M059J (cell line): ENCODE results near the gene NEK1. TPM values are rescaled to one million over a fixed set of nuclear protein-coding genes. Genes with fewer than 3 reads are reported as not detected.
A peak's percentile ranks its signal among the peaks of the same experiment; 100 is the strongest.
"Not testable (repeated sequence)": the region's sequence is repeated elsewhere in the genome, so short reads cannot be mapped to it uniquely, and the experiment has no call there.

Experiments used
- DNase-seq: peaks from one replicate; pipeline ENCODE4 v3.0.0-alpha.2; 2012; ENCODE audit warnings: low read depth
- total RNA-seq: library from RNA; depleted of rRNA; stranded (reverse); fragments of >200 nt; shearing (Covaris generic); gene quantifications from 2 replicates; pipeline ENCODE4 v1.2.3, GENCODE V29; 2014

The NEK1 gene
- total RNA-seq, 1 experiment from 2014 or later = 4.0 TPM

- DNase-seq = no peak
Observed at GRCh38 chr4:169626331-169627282, 14.2 kb upstream of the NEK1 start.

GRCh38 chr4:169625886-169626285, 13.5 kb upstream of the NEK1 start:
- no peak for DNase-seq

- DNase-seq = not testable (repeated sequence)
Observed at GRCh38 chr4:169624012-169624411, 11.6 kb upstream of the NEK1 start.

- no peak for DNase-seq
Observed at GRCh38 chr4:169622566-169622965, 10.2 kb upstream of the NEK1 start.

- peak; percentile 78 for DNase-seq
Observed at GRCh38 chr4:169621731-169622492, 9.5 kb upstream of the NEK1 start.

DNA sequence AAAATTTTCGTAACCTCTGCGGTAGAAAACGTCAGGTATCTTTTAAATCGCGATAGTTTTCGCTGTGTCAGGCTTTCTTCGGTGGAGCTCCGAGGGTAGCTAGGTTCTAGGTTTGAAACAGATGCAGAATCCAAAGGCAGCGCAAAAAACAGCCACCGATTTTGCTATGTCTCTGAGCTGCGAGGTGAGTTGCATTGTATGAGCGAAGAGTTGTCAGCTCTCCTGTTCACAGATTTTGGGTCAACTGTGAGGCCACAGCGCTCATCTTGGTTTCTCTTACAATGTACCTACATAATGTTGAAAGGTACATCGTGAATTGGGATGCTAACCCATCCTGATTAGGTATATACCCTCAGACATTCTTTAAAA, 8.5 kb upstream of the NEK1 start:
- DNase-seq = peak; percentile 33

- peak; percentile 95 for DNase-seq
Observed at GRCh38 chr4:169619958-169620879, 7.8 kb upstream of the NEK1 start, which contains the start of gene CLCN3. Gene CLCN3, plus strand, starts transcription at chr4:169620578. Its CDS starts 15,351 bp downstream, at chr4:169635929.

DNA sequence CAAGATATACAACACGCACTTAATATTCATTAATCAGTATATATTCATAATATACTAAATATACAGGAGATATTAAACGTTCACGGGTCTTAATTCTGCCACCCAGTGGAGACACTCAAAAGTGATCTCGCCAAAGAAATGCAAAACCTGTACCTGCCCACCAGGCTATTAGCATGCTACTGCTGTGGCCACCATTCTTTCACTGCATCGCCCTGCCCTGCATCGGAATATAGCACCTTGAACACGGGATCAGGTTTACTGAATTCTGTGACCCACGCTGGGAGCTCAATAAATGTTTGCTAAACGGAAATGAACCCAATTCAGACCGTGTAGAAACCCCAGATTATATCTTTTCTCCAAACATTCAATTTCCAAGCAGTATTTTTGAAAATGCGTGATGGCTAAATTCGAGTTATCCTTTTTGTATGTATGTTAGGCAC, 7.2 kb upstream of the NEK1 start:
- peak; percentile 55 for DNase-seq

DNA sequence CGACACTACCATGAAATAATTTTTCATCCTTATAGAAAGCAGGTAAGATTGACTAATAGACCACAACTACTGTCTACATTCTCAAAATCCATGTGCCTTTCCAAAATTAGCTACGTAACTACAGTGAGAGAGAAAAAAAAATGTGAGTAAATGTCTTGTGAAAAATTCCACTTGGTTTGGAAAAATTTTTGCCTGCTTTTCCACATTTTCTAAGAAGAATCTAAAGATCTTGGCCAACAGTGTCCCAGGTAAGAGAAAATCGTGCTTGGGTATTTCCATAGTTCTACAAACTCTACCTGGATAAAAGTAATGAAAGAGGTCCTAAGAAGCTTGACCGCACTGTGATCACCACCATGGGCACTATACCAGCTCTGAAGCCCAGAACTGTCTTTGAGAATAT, 6.6 kb upstream of the NEK1 start:
- DNase-seq = no peak

DNA sequence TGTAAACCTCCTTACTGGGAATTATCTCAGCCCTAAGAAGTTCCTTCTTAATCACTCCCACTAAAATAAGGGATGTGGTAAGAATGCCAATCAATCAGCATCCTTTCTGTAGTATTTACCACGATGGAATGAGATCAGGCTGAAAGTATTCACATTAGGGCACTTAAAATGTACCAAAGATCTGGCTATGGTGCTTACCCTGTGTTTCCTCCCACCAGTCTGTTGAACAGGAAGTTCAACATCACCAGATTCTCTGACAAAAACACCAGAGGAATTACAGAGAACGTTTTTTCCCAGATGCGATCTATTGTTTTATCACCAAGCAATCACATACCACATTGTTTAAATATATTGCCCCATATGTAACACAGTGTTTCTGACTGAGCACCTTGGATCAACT, 5.9 kb upstream of the NEK1 start:
- DNase-seq = peak; percentile 10

DNA sequence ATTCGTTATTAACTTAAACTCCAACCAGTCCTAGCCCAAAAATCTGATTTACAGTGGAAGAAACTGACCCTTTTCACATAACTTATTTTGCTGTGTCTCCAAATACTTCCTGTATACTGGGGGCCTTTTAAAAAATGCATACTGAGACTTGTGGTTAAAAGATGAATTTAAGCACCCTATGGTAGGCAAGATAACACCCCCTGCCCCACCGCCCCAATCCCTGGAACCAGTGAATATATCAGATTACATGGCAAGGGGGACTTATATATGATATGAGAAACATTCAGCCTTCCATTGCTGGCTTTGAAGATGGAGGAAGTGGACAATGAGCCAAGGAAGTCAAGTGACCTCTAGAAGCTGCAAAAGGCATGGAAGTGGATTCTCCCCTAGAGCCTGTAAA, 4.9 kb upstream of the NEK1 start:
- DNase-seq = no peak

GRCh38 chr4:169616846-169617245, 4.5 kb upstream of the NEK1 start:
- no peak for DNase-seq

GRCh38 chr4:169615467-169616106, 3.2 kb upstream of the NEK1 start:
- DNase-seq = peak; percentile 45

GRCh38 chr4:169612871-169613859, 782 bp upstream of the NEK1 start:
- peak; percentile 74 for DNase-seq

- DNase-seq = peak; percentile 10
Observed at GRCh38 chr4:169611157-169611556, 1.2 kb downstream of the NEK1 start.

DNA sequence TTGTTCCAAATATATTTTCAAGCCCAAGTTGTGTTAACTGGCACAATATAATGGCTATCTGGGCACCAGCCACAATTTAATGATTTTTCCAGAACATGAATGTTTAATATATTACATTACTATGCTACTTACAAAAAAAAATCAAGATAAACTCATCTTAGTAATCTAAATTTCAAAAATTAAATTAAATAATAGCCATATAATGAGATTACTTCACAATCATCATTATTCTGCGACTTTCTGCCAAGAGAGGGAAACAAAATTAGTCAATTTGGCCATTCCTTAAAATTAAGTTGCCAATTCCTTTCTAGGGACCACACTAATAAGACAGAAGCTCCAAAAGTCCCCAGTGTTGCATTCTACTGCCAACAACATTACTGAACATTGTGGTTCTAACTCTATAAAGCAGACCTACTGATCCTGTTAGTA, 7.5 kb downstream of the NEK1 start:
- peak; percentile 12 for DNase-seq

DNA sequence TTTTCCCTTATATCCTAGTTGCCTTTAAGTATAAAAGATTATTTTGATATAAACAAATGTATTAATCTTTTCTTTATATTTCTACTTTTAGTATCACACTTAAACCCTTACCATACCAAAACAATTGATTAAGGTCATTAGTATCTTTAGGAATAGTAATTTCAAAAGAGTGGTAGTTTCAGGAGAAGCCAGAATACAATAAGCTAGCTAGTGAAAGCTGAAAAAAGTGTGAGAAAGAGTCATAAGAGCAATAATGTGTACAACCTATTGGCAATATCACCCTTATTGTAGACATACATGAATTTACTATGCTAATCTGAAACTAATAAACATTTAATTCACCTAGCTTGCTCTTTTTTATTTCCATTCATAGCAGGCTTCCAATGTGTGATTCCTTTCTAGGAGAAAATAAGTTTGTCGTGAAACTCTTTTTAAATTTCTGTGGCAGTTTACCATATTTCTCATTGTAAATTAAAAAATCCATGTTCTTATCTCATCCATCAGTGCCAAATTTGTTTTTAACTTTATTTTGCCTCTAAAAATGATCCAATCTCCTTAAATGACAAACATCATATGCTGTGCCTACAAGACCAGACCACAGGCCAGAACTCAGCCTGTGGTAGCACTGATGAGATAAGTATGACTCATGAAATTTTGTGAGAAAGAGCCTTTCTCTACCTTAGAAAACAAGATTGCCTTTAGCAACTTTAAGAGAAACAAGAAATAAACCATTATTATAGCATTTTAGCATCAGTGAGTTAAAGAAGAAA, 8.1 kb downstream of the NEK1 start:
- peak; percentile 77 for DNase-seq

DNA sequence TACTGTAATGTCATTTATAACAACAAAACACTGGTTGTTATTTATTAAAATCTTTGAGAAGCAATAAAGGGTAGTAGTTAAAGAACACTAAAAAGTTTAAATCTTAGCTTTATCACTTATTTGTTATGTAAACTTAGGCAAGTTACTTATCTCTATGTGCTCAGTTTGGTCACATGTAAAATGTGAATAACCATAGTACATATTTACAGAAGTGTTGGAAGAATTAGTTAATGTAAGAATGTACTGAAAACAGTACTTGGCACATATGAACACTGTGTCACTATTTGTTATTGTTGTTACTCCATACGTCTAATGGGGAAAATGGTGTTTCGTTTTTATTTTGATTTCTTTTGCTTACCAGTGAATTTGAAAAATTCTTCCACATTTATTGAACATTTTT, 9.1 kb downstream of the NEK1 start:
- DNase-seq = no peak
